Measurements from ENCODE around the gene ZNF24.

The ZNF24 gene

DNA sequence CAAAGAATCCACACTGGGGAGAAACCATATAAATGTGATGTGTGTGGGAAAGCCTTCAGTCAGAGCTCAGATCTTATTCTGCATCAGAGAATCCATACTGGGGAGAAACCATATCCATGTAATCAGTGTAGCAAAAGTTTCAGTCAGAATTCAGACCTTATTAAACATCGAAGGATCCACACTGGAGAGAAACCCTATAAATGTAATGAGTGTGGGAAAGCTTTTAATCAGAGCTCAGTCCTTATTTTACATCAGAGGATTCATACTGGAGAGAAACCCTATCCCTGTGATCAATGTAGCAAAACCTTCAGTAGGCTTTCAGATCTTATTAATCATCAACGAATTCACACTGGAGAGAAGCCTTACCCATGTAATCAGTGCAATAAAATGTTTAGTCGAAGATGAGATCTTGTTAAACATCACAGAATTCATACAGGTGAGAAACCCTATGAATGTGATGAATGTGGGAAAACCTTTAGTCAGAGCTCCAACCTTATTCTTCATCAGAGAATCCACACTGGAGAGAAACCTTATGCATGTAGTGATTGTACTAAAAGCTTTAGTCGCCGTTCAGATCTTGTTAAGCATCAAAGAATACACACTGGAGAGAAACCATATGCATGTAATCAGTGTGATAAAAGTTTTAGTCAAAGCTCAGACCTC lies 37.5 kb downstream of the ZNF24 start:
- no peak for TF ChIP-seq EZH2phosphoT487 (IDR thresholded peaks at IDR 0.05; ENCODE audit: low read length)
- no peak for TF ChIP-seq EZH2 (optimal IDR thresholded peaks at IDR 0.05; ENCODE audit: low read depth, low read length)
- no peak for TF ChIP-seq CTCF (IDR thresholded peaks at IDR 0.05; ENCODE audit: low read length)
- Histone ChIP-seq H3K4me1 (ENCODE audit: low read length) (no peaks in the 10 kb centered on the region), H4K20me1 (ENCODE audit: insufficient read depth, low read length) (no peaks in the 10 kb centered on the region), H3K9me3 (replicated peaks; ENCODE audit: insufficient read depth, low read length) (no peaks in the 10 kb centered on the region), H3K9ac (ENCODE audit: low read length) (no peak overlapping the region), H3K4me3 (ENCODE audit: low read length) (no peak overlapping the region), H3K36me3 (replicated peaks; ENCODE audit: insufficient read depth, low read length) (peaks cover 19% of the 10 kb centered on the region), H3K4me2 (ENCODE audit: low read depth, low read length) (no peak overlapping the region), H3K27me3 (replicated peaks; ENCODE audit: insufficient read depth, low read length) (no peaks in the 10 kb centered on the region), H3K79me2 (ENCODE audit: low read length) (peaks cover 10% of the 10 kb centered on the region; the same call in 1 of the 2 replicates), H3K27ac (ENCODE audit: low read length) (no peak overlapping the region), H2AFZ (ENCODE audit: low read length) (no peak overlapping the region), H3F3A (ENCODE audit: insufficient read depth, low read length) (no peaks in the 10 kb centered on the region), H3K9me2 (replicated peaks; ENCODE audit: insufficient read depth, low read length) (no peaks in the 10 kb centered on the region)
- DNase-seq, result no peak

GRCh38 chr18:35303610-35304009 lies 40.6 kb downstream of the ZNF24 start:
- peaks cover 19% of the 10 kb centered on the region for H3K36me3 ChIP-seq (replicated peaks; ENCODE audit: insufficient read depth, low read length)
- TF ChIP-seq EZH2 (optimal IDR thresholded peaks at IDR 0.05; ENCODE audit: low read depth, low read length) (no peak), CTCF (IDR thresholded peaks at IDR 0.05; ENCODE audit: low read length) (no peak), EZH2phosphoT487 (IDR thresholded peaks at IDR 0.05; ENCODE audit: low read length) (no peak)

GRCh38 chr18:35296060-35296459 lies 48.2 kb downstream of the ZNF24 start:
- H3K9me3 ChIP-seq (replicated peaks; ENCODE audit: insufficient read depth, low read length), result no peaks in the 10 kb centered on the region
- H3K4me1 ChIP-seq (ENCODE audit: low read length), result peaks cover 4% of the 10 kb centered on the region; the same call in 1 of the 2 replicates
- H3K4me2 ChIP-seq (ENCODE audit: low read depth, low read length), result no peak overlapping the region
- DNase-seq, result no peak
- no peak overlapping the region for H3K4me3 ChIP-seq (ENCODE audit: low read length)
- H2AFZ ChIP-seq (ENCODE audit: low read length), result no peak overlapping the region
- H3K27me3 ChIP-seq (replicated peaks; ENCODE audit: insufficient read depth, low read length), result no peaks in the 10 kb centered on the region
- no peak overlapping the region for H3K9ac ChIP-seq (ENCODE audit: low read length)
- H3K36me3 ChIP-seq (replicated peaks; ENCODE audit: insufficient read depth, low read length), result 0 out of 2 replicates have a peak, but pooled peaks cover 3% of the 10 kb centered on the region
- H3K79me2 ChIP-seq (ENCODE audit: low read length), result peaks cover 41% of the 10 kb centered on the region
- no peaks in the 10 kb centered on the region for H3F3A ChIP-seq (ENCODE audit: insufficient read depth, low read length)
- no peaks in the 10 kb centered on the region for H4K20me1 ChIP-seq (ENCODE audit: insufficient read depth, low read length)
- H3K9me2 ChIP-seq (replicated peaks; ENCODE audit: insufficient read depth, low read length), result no peaks in the 10 kb centered on the region
- TF ChIP-seq CTCF (IDR thresholded peaks at IDR 0.05; ENCODE audit: low read length) (no peak), EZH2phosphoT487 (IDR thresholded peaks at IDR 0.05; ENCODE audit: low read length) (no peak), EZH2 (optimal IDR thresholded peaks at IDR 0.05; ENCODE audit: low read depth, low read length) (no peak)
- no peak overlapping the region for H3K27ac ChIP-seq (ENCODE audit: low read length)

More at GRCh38 chr18:35303610-35304009, 40.6 kb downstream of the ZNF24 start:
- Histone ChIP-seq H3K9ac (ENCODE audit: low read length) (no peak overlapping the region), H3K4me2 (ENCODE audit: low read depth, low read length) (no peak overlapping the region), H3K4me1 (ENCODE audit: low read length) (no peaks in the 10 kb centered on the region), H3K79me2 (ENCODE audit: low read length) (peaks cover 27% of the 10 kb centered on the region), H4K20me1 (ENCODE audit: insufficient read depth, low read length) (no peaks in the 10 kb centered on the region), H3K9me3 (replicated peaks; ENCODE audit: insufficient read depth, low read length) (no peaks in the 10 kb centered on the region), H3F3A (ENCODE audit: insufficient read depth, low read length) (no peaks in the 10 kb centered on the region), H3K27me3 (replicated peaks; ENCODE audit: insufficient read depth, low read length) (no peaks in the 10 kb centered on the region), H3K4me3 (ENCODE audit: low read length) (no peak overlapping the region), H3K9me2 (replicated peaks; ENCODE audit: insufficient read depth, low read length) (no peaks in the 10 kb centered on the region), H3K27ac (ENCODE audit: low read length) (no peak overlapping the region), H2AFZ (ENCODE audit: low read length) (no peak overlapping the region)
- no peak for DNase-seq

Data from MM.1S (cell line).